ENCODE measurements around the gene EEPD1.

Gene EEPD1

DNA sequence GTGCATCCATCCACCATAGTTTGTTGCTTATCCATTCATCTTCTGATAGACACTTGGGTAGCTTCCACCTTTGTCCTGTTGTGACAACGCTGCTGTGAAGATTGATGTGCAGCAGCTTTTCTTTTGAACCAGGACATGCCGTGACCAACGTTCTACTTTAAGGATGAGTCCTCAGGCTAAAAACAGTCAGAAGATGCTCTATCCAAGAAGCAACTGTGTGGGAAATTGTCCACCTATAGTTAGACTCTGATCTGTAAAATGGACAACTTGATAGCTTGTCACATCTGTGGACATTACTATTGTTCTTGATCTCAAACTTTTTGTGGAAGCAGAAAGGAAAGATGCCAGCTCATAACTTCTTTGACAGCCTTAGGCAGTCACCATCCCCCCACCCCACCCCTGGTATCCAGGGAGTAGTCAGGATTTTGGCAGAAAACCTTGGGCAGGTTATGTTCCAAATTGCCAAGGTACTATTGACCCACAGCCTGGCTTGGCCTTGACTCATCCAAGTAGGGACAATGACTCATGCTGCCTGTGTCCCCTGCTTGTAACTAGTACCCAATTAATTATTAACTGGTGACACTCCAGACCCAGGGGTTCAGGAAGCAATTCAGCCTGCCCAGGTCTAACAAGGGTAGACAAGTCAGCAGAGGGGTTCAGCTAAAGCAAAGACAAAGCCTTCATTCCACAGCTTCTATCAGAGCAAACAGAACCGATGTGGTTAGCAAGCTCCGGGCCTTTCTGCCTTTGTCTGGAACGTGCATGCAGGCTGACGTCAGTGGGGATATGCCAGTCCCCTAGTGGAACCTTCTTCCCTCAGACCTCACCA lies 137.0 kb downstream of the EEPD1 start:
- peak overlapping the region; percentile 46 for H3K27ac ChIP-seq
- DNase-seq (ENCODE audit: low read depth, low spot score): peak; percentile 44

- DNase-seq (ENCODE audit: low read depth, low spot score): peak; percentile 36
- H3K27ac ChIP-seq: no peak overlapping the region
Observed at GRCh38 chr7:36291387-36292316, 138.6 kb downstream of the EEPD1 start.

DNA sequence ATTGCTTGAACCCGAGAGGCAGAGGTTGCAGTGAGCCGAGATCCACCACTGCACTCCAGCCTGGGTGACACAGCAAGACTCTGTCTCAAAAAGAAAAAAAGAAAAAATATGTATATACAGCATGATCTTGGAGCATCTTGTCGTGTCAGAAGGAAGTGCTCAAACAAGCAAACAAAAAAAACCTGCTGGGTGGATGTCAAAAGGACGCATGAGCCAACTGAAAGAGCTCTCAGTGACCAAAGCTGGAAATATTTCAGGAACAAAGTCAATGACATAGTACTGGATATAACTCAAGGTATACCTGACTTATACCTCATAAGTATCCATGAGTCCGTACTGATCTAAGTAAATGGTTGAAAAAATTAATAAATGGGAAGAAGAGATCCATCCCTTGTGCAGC lies 142.0 kb downstream of the EEPD1 start:
- H3K27ac ChIP-seq: no peak overlapping the region
- DNase-seq (ENCODE audit: low read depth, low spot score): no peak

DNA sequence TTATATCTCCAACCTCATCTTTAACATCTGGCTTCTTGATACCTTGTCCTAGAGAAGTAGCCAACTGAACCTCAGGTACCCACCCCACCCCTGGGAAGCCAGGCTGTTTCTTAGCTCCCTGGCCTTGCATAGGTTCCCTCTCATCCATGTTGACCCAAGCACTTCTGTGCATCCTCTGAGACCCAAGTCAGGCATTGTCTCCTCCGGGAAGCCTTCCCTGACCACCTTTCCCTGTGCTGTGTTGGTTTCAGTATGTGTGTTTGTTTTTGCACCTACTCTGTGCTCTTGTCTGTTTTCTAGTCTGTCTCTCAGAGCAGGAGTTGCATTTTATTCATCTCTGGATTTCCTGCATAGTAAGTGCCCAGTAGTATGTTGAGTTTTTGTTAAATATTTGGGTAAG lies 143.2 kb downstream of the EEPD1 start:
- no peak for DNase-seq (ENCODE audit: low read depth, low spot score)

GRCh38 chr7:36297364-36298009 lies 144.4 kb downstream of the EEPD1 start:
- H3K27ac ChIP-seq: no peak overlapping the region
- no peak for DNase-seq (ENCODE audit: low read depth, low spot score)

More for the DNA sequence above, 143.2 kb downstream of the EEPD1 start:
- no peak overlapping the region for H3K27ac ChIP-seq

- no peak overlapping the region for H3K27ac ChIP-seq
- no peak for DNase-seq (ENCODE audit: low read depth, low spot score)
Observed at GRCh38 chr7:36298106-36298505, 145.1 kb downstream of the EEPD1 start.

DNA sequence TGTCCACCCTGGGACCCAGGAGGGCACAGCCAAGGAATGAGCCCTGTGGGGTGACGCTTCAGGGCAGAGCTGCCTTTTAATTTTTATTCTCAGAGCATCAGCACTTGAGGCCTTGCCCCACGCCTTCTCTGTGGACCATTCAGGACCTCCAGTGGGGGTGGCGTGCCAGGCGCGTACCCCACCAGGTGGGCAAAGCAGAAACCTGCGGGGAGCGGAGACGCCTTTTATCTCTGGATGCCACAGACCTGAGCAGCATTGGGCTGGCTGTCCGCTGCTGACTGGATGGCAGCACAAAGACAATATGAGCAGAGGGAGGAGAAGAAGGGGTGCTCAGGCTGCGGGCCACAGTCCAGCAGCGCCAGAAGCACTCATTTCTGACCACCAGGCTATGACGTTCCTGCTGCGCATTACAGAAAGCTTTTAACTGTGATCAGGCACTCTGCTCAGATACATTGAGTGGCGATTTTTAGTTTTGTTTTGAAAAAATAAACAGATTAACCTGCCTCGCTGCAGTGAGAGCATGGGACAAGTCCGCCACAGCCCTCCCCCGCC lies 146.2 kb downstream of the EEPD1 start:
- H3K27ac ChIP-seq: no peak overlapping the region
- DNase-seq (ENCODE audit: low read depth, low spot score): no peak

GRCh38 chr7:36299823-36300341 lies 146.8 kb downstream of the EEPD1 start:
- DNase-seq (ENCODE audit: low read depth, low spot score): no peak
- no peak overlapping the region for H3K27ac ChIP-seq

GRCh38 chr7:36300696-36301350 lies 147.8 kb downstream of the EEPD1 start:
- H3K27ac ChIP-seq: no peak overlapping the region
- no peak for DNase-seq (ENCODE audit: low read depth, low spot score)

GRCh38 chr7:36301914-36302771 lies 149.1 kb downstream of the EEPD1 start:
- H3K27ac ChIP-seq: no peak overlapping the region
- DNase-seq (ENCODE audit: low read depth, low spot score): no peak

DNA sequence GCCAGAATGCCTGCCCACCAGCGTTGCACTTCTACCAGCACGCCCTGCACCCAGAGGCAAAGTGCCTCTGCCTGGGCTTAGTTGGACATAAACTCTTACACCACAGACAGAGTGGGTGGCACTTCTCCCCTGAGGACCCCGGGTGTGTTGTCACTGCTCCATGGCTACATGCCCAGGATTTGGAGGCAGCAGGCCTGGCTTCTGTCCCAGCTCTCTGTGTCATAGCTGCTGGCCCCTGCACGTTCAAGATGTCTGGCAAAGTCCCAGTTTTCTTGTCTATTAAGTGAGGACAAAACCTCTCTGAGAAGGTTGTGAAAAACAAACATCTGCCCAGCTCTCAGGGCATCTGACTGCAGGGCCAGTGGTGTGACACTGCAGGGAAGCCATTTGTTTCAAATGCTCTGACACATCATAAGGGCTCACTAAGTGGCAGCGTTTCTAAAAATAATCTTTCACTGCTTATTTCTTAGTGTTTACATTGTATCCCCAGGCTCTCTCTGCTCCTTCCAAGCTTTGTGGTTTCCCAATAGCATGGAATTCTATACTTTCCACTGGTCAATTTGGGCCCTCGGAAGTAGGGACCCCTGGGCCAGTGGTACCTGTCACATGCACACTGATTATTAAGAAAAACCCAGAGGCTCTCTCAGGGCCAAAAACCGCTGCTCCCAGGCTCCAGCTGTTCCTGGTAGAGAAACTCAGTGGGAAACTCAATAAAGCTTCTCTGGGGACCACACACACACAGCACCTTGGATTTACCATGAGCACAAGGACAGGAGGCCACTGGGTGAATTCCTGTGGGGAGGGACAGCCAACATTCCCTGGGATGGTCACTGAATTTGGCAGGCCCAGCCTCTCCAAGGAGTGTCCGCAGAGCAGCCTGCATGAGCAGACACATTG lies 150.4 kb downstream of the EEPD1 start:
- peak; percentile 53 for DNase-seq (ENCODE audit: low read depth, low spot score)
- no peak overlapping the region for H3K27ac ChIP-seq

- no peak overlapping the region for H3K27ac ChIP-seq
- DNase-seq (ENCODE audit: low read depth, low spot score): no peak
Observed at GRCh38 chr7:36304099-36304425, 151.0 kb downstream of the EEPD1 start.

DNA sequence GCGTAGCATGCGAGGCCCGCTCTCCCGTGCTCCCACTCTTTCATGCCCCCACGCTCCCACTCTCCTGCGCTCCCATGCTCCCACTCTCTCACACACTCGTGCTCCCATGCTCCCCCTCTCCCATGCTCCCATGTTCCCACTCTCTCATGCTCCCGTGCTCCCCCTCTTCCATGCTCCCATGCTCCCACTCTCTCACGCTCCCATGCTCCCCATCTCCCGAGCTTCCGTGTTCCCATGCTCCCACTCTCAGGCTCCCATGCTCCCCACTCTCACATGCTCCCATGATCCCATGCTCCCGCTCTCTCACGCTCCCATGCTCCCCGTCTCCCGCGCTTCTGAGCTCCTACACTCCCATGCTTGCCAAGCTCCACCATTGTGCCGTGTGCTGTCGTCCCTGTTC lies 152.2 kb downstream of the EEPD1 start:
- no peak for DNase-seq (ENCODE audit: low read depth, low spot score)

DNA sequence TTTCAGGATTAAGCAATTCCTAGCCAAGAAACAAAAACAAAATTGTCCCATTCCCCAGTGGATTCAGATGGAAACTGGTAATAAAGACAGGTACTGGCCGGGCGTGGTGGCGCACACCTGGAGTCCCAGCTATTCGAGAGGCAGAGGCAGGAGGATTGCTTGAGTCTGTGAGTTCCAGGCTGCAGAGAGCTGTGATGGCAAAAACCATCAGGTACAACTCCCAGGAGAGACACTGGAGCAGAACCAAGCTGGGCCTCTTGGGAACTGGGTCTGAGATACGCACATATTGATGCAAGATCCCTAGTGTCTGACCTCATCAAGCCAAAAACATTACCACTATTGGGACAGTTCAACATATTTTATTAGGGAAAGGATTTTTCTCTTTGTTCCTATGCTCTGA lies 152.6 kb downstream of the EEPD1 start:
- DNase-seq (ENCODE audit: low read depth, low spot score): no peak
- H3K27ac ChIP-seq: no peak overlapping the region

More for the DNA sequence above, 152.2 kb downstream of the EEPD1 start:
- no peak overlapping the region for H3K27ac ChIP-seq

- no peak for DNase-seq (ENCODE audit: low read depth, low spot score)
- no peak overlapping the region for H3K27ac ChIP-seq
Observed at GRCh38 chr7:36306222-36306621, 153.2 kb downstream of the EEPD1 start.

DNA sequence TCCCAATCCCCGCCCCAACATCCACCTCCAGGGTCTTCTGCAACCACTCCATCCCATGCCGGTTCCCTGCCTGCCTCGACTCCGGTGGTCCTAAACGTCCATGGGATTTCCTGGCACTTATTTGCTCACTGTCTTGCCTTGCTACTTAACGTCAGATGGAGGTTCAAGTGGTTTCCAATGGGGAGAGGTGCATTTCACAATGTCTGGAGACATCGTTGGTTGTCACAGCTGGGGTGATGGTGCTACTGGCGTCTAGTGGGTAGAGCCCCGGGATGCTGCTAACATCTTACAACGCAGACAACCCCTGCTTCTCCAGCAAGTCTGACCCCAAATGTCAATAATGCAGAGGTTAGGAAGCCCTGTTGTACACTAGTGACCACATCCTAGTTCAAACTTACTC lies 153.7 kb downstream of the EEPD1 start:
- no peak overlapping the region for H3K27ac ChIP-seq
- no peak for DNase-seq (ENCODE audit: low read depth, low spot score)

DNA sequence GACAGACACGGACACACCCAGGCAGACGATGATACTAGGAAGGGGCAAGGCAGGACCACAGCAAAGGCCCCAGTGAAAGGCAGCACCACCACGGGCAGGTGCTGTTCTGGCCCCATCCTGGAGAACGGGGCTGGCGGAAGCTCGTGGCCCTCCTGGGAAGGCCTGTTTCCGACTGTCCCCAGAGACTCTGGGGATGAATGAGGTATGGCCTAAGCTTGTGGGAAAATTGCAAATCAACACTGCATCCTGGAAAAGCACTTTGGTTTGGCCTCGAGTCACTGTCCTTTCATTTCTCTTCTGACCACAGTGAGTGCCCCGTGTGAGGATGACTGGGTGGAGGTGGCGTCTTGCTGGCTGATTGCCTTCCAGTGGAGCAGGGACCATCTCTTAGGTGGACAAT lies 155.0 kb downstream of the EEPD1 start:
- H3K27ac ChIP-seq: no peak overlapping the region
- no peak for DNase-seq (ENCODE audit: low read depth, low spot score)

DNA sequence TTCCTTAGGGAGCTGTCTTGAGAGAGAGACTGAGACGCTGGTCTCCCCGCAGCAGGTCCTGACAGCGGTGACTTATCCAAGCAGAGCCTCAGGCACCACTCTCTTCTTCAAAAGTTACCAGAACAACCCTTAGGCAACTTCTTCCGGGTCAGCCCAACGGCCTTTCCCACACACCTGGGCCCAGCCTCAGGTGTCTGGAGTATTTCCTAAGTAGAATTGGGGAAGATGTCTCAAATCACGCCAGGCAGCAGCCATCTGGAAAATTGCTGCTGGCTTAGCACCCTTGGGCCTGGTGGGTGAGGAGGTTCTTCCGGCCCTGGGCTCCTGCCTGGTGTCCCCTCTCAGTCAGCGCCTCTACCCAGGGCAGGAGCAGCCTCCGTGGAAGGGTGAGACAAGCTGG lies 156.2 kb downstream of the EEPD1 start:
- no peak overlapping the region for H3K27ac ChIP-seq

More for the DNA sequence above, 156.2 kb downstream of the EEPD1 start:
- no peak for DNase-seq (ENCODE audit: low read depth, low spot score)
